ENCODE measurements around the gene RUNX2. TPM values are rescaled to one million over a fixed set of nuclear protein-coding genes. Genes with fewer than 3 reads are reported as not detected.

The RUNX2 gene
- polyA plus RNA-seq, 1 of the 3 experiments (the other 2 are of a cell fraction) = 4.4 TPM

- Histone ChIP-seq H2AFZ (ENCODE audit: low read depth) (no peak overlapping the region), H3K9ac (no peak overlapping the region), H3K4me1 (ENCODE audit: control insufficient read depth in 1 of 2, insufficient read depth in 2 of 2, low read depth in 1 of 2, low read length in 1 of 2) (peaks cover 0 to 15% of the 10 kb centered on the region in 2 experiments; a peak in 2 of 4 replicates), H3K9me3 (no peaks in the 10 kb centered on the region), H4K20me1 (ENCODE audit: insufficient read depth) (no peaks in the 10 kb centered on the region), H3K79me2 (ENCODE audit: insufficient read depth) (no peaks in the 10 kb centered on the region), H3K9me2 (no peaks in the 10 kb centered on the region), H3F3A (replicated peaks; ENCODE audit: insufficient read depth) (no peaks in the 10 kb centered on the region), H3K4me3 (ENCODE audit: low read depth in 2 of 2, low read length in 1 of 2) (no peak overlapping the region), H3K36me3 (replicated peaks in 1 of 2; ENCODE audit: control insufficient read depth in 1 of 2, insufficient read depth in 2 of 2, low read length in 1 of 2) (no peaks in the 10 kb centered on the region), H3K4me2 (no peak overlapping the region), H3K27me3 (ENCODE audit: insufficient read depth) (no peaks in the 10 kb centered on the region), H3K27ac (ENCODE audit: low read depth in 2 of 2, low read length in 1 of 2) (no peak overlapping the region)
- no peak for DNase-seq
- 62% methylated on average over 2 of the region's 2 CpGs for WGBS (ENCODE audit: low lambda C conversion rate)
- no peak for TF ChIP-seq EZH2phosphoT487 (IDR thresholded peaks at IDR 0.05; ENCODE audit: borderline replicate concordance, low read depth)
- TF ChIP-seq ZBTB33 (IDR thresholded peaks at IDR 0.05; ENCODE audit: borderline replicate concordance, low read depth) = no peak
- no peak for TF ChIP-seq POLR2AphosphoS5 (IDR thresholded peaks at IDR 0.05; ENCODE audit: low read depth, low read length)
- no peak for TF ChIP-seq NRF1 (IDR thresholded peaks at IDR 0.05; ENCODE audit: low read depth, low read length)
- TF ChIP-seq USF2 (IDR thresholded peaks at IDR 0.05; ENCODE audit: borderline replicate concordance, low read depth, low read length) = no peak
- no peak for TF ChIP-seq TAF1 (IDR thresholded peaks at IDR 0.05; ENCODE audit: borderline replicate concordance, low read depth, low read length)
- TF ChIP-seq TCF12 (IDR thresholded peaks at IDR 0.05) = no peak
- TF ChIP-seq TEAD4 (IDR thresholded peaks at IDR 0.05; ENCODE audit: borderline replicate concordance, insufficient read depth) = no peak
- TF ChIP-seq IRF3 (IDR thresholded peaks at IDR 0.05; ENCODE audit: low read depth, low read length) = no peak
- no peak for TF ChIP-seq ELF1 (IDR thresholded peaks at IDR 0.05)
- no peak for TF ChIP-seq FOSL2 (IDR thresholded peaks at IDR 0.05; ENCODE audit: borderline replicate concordance, low read depth)
- no peak for TF ChIP-seq REST (IDR thresholded peaks at IDR 0.05; ENCODE audit: low read depth, low read length)
- TF ChIP-seq CTCF (IDR thresholded peaks at IDR 0.05) = no peak
- CTCF ChIA-PET = no interaction called here
- POLR2A ChIA-PET = no interaction called here
These were observed 302.2 kb downstream of the RUNX2 start for GRCh38 chr6:45630314-45630713.
